HG03103 (cell line): ENCODE measurements around the gene AOPEP.
"Not testable (repeated sequence)": the region's sequence is repeated elsewhere in the genome, so short reads cannot be mapped to it uniquely, and the experiment has no call there.

ENCODE experiments used
- ATAC-seq: cut with Tn5 transposase; IDR thresholded peaks from one replicate; pipeline ENCODE4 v1.9.1; 2021; ENCODE audit warnings: low read depth; ENCODE audit not compliant: unreplicated experiment

The AOPEP gene

DNA sequence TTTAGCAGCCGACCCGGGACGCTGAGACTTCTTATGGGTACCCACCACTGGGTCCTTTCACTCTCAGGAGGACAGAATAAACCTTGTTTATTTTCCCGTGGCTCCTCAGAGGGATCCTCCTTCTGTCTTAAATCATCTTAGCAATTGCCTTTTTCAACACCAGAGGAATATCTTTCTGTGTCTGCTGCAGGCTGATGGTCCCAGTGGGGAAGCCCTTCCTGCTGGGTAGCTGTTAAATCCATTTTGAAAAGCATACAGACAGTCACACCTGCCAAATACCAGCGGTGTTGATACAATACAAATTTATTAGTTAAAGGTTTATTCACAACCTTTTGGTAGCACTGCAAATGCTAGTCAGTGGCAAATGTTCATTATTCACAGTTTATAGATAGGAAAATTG, 222.9 kb downstream of the AOPEP start:
- ATAC-seq: no peak

DNA sequence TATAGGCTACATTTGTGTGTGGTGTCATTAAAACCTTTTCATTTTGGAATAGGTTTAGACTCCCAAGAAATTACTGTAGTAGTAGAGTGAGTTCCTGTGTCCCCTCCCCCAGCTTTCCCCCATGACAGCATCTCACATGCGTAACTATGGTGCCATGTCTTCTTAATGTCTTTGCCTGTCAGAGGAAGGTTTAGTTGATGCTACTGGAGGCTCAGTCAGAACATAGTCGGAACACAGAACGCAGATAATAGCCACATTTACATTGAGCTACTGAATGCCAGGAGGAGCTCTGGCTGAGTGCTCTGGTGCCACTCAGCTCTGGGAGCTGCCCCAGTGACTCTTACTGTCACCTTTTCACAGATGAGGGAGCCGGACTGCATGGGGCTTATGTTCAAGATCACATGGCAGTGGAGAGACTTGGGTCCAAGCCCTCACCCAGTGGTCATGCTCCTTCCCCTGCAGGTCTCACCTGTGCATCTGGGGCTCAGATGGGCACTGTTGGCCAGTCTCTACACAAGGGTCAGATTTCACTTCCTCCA, 223.6 kb downstream of the AOPEP start:
- ATAC-seq: no peak

DNA sequence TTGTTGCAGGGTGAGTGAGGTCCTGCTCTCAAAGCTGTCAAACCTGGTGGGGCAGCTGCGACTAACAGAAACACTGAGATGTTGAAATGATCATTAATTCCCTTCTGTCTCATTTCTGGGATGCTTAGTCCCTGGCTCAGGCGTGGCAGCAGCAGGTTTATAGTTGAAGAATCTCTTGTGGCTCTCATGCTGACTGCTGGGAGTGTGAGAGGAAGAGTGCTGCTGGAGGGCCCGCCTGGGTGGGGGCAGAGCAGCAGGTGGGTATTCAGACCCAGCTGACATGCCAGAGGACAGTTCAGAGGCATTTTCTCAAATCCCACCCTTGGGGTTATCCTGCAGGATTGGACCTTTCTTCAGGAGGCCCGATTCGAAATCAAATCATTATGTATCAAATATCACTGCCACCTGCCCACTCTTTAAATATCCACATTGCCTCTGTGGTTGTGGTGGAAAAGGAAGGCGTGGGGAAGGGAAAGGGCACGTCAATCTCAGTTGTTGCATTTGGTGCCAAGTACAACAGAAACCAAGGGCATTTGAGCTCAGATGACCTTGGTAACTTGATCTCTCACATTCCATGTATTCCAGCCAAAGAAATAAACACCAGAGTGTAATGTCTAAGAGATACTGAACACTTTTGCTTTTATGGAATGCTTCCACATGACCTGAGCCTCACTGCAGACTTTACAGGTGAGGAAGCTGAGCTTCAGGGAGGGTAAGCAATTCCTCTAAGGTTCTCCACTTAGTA, 224.3 kb downstream of the AOPEP start:
- no peak for ATAC-seq

DNA sequence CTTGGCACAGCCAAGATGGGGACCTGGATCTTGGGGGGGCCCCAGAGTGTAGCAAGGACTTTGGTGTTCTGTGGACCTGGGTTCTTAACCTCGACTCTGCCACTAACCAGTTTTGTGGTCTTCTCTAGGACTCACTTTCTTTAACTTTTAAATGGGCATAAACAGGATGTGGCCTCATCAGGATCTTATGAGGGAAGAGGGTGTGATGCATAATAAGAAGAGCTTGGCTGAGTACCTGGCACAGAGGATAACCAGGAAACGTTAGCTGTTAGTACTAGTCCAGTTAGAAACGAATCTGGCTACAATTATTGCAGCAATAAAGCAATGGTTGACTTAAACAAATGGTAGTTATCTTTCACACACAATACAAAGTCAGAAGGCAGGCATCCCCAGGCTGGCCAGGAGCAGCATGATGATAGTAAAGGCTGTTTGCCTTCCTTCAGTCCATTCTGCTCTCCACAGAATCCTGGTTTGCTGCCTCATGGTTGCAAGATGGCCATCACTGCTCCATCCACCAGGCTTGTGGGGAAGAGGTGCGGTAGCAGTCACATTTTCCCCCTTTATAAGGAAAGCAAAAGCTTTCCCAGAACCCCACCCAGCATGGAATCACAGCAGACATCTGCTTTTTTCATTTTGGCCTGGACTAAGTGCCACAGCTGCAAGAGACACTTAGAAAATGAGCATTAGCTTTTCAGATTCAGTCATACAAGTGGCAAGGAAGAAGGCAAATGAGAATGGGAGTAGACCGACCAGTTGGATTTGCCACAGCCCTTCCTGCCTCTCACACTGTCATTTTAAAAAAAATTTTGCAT, 225.0 kb downstream of the AOPEP start:
- no peak for ATAC-seq

DNA sequence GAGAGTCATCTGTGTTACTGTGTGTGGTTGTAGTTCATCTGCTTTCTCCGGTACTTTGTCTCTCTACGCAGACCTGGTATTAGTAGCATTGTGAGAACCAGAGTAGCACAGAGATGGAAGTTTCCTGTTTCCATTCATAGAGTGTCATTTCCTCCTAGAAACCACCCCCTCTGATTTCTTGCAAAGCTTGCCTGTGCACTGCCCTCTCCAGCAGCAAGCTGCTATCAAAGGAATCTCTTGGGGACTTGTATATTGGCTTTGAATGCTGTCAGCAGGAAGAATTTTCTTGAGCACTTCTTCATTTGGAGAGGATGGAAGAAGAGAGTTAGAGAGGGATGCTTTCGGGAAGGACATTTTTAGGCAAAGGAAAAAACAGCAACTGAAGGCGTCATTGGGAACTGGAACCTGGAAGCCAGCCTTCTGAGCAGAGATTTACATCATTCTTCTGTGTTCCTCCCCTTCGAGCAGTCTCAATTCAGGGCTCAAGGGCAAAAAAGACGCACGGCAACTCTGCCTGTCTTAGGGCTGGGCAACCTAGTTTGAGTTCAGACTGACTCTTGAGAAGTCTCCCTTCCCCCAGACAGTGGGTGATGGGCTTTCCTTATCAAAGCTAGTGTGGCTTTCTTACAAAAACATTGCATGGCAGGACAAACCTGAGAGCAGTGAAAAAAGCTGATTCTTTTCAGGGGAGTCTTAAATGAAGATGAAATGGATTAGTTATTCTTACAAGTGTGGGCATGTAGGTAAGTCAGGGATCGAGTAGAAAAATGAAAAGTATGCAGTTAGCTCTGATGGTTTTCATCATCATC, 226.3 kb downstream of the AOPEP start:
- peak; percentile 90 for ATAC-seq

DNA sequence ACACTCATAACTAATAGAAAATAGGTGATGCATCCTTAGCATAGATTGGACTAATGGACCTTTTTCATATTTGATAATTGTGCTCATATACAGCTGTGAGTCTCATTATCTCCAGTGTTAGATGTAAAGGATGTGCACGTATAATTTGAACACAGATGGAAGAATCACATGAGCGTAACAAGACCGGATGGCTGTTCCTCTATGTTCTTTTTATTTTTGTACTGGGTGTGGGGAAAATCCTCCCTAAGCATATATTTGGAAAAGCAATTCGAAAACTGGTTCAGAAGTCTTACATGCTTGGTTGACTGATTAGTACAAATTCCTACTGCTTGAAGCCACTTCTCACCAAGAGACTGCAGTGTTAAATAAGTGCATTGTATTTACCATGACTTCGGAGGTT, 230.2 kb downstream of the AOPEP start:
- ATAC-seq: no peak

DNA sequence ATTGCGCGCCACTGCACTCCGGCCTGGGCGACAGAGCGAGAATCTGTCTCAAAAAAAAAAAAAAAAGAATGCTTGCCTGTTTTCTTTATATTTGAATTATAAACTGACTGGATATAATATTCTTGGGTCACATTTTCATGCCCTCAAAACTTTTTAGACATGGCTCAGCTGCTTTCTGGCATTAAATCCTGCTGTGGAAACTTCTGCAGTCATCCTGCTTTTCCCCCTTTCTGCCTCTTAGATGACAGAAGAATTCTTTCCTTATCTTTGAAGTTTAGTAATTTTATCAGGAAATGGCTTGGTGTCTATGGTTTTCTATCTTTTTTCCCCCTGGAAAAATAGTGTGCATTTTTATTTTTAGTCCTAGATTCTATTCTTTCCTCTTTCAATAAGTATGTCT, 234.5 kb downstream of the AOPEP start:
- ATAC-seq: no peak

DNA sequence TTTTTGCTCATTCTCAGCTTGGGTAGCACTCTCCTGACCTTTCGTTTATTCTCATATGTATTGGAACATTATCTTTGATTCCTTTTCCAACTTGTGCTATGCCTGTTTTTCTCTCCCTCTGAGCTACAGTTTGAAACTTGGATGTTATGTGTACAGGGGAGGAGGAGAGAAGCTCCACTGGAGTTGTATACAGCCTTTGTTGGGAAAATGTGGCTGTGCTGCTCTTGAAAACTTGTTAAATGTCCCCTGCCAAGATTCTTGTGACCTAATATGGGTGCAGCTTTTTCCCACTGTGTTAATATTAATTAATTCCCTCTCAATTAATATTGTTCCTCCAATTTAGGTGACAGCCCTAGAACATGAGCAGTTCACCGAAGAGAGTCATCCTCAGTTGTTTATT, 235.4 kb downstream of the AOPEP start:
- no peak for ATAC-seq

DNA sequence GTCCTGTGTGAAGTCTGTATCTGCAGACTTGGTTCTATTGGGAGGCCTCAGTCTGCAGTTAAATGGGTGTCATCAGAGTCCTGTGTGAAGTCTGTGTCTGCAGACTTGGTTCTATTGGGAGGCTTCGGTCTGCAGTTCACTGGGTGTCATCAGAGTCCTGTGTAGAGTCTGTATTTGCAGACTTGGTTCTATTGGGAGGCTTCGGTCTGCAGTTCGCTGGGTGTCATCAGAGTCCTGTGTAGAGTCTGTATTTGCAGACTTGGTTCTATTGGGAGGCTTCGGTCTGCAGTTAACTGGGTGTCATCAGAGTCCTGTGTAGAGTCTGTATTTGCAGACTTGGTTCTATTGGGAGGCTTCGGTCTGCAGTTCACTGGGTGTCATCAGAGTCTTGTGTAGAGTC, 239.1 kb downstream of the AOPEP start:
- not testable (repeated sequence) for ATAC-seq

DNA sequence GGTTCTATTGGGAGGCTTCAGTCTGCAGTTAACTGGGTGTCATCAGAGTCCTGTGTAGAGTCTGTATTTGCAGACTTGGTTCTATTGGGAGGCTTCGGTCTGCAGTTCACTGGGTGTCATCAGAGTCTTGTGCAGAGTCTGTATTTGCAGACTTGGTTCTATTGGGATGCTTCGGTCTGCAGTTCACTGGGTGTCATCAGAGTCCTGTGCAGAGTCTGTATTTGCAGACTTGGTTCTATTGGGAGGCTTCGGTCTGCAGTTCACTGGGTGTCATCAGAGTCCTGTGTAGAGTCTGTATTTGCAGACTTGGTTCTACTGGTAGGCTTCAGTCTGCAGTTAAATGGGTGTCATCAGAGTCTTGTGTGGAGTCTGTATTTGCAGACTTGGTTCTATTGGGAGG, 239.5 kb downstream of the AOPEP start:
- not testable (repeated sequence) for ATAC-seq

DNA sequence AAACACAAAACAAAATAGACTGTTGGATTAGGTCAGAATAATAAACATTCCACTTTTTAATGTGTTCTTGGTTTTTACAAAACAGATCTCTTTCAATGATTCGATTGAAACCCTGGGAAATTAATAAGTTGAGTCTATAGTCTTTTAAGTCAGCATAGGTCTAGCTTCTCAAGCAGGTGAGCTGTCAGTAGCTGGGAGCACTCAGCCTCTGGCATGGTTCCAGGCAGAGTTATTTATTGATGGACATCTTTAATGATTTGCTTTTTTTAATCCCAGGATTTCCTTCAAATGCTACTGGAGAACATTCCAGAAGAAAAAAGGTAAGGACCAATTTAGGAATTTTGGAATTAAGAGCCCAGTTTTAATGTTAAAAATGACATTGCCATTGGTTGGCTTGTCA, 241.0 kb downstream of the AOPEP start:
- ATAC-seq: no peak

DNA sequence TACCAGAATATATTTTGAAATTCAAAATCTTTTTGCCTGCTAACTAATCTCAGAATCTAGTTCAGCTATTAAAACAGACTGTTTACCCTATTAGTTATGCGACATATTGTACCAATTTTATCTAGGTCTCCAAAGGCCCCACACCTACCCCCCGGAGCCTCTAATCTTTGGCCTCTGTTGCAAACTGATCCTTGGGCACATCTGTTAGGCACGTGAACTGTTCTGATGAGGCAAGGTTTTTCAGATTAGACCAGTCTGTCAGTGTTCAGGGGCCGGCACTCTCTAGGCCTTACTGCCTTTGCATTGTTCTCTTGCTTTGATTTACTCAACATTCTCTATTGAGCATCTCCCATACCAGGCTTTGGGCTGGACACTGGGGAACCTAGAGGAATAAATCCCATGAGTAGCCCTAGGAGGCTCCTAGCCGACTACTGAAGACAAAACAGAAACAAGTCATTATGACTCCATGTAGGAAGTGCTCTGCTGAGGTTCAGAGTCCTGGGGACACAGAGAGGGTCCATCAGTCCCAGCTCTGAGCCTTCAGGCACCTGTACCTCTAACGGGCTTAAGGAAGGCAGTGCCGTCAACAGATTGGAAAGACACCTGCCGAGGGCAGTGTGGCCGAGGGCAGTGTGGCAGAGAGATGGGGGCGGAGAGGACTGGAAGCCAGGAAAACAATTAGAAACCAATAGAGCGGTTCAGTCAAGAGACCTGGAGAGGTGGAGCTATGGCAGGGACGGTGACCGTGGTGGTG, 245.1 kb downstream of the AOPEP start:
- ATAC-seq: no peak

DNA sequence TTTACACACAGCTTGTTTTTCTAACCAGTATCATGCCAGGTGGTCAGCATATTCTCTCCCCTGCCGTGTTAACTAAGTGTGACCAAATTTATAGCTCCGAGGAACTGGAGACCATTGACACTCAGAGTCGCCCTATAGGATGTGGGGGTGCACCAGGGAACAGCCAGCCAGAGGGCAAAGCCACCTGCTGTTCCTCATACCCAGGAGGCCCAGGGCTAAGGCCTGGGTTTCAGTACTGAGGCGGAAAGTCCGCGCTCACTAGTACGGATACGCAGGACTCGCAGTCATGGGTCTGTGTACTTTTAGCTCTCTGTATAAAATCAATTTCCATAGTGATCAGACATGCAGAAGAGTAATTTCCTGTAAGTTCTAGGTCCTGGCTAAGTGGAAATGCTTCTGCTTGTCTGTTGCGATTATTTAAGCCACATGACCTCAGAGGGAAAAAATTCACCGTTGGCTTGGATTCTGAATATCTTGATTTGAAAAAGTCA, 247.0 kb downstream of the AOPEP start:
- ATAC-seq: no peak

DNA sequence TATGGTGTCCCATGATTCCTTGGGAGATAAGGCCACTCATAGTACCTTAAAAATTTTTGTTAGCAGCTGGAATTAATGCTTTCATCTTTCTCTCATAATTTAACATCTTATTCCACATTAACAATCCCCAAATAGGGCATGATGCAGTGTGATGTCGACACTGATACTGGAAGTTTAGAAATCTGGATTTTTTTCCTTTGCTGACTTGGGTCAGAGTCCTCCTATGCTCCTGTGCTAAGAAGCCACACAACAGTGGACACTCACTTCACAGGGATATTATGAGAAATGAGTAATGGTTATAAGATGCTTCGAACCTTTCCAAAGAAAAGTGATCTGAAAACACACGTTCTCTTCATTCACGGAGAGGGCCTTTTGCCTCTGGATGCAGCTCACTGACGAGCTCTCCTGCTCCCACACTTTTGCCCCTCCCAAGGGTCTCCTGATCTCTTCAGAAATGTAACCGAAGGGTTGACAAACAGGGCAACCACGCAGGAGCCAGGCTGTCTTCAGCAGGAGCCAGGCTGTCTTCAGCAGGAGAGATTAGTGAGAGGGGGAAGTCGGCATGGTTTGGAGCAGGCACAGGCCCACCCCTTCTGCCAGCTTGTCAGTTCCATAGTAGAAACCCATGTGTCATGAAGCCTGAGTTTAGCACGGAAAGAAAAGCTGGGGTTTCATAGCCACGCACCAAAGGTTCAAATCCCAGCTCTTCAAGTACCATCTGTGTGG, 247.8 kb downstream of the AOPEP start:
- ATAC-seq: no peak

DNA sequence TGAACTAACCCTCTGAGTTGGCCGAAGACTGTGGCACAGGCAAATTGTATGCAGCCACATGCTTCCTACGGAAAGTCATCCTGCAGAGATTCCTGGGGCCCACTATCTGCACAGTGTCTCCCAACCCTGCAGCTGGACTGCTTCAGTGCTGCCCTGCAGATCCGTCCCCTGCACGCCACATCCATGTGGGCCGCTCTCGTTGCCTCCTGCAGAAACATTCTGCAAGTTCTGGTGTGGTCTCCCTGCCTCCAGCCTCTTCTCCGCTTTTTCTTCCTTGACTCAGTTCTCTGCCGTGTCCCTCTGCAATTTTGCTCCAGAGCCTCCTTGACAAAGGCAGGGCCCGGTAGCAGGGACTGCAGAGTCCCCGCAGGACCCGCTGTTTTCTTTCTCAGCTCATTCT, 249.0 kb downstream of the AOPEP start:
- ATAC-seq: no peak

DNA sequence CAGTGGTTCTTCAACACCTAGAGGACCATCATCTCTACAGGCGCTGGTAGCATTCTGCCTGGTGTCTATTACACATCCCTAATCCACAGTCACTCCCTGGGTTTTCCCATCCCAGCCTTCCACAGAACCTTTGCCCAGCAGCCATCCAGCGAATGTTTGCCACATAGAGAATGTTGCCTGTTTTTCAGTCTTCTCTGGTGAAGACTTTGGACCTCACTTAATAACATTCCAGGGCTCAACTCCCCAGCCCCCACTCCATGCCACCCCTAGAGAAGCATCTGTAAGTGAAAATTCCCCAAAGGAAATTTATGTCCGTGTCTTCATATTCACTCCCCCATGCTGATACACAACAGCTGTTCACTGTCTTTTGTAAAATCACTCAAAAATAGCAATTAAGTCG, 249.6 kb downstream of the AOPEP start:
- ATAC-seq: no peak

DNA sequence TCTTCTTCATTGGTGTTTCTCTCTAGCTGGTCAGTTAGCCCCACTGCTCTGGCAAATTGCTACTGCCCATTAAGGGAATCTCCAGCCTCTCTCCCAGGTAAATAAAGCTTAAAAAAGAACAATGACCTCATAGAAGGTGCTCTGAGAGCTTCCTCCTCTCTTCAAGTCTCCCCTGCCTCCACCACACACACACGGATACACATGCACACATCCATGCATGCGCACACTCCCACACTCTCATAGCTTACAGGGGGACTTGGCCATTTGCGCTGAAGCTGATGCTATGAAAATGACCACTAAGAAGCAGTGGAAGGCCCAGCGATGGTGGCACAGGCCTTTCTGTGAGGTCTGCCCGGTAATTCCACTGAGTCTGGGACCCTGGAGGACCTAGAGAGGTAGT, 250.9 kb downstream of the AOPEP start:
- ATAC-seq: no peak

DNA sequence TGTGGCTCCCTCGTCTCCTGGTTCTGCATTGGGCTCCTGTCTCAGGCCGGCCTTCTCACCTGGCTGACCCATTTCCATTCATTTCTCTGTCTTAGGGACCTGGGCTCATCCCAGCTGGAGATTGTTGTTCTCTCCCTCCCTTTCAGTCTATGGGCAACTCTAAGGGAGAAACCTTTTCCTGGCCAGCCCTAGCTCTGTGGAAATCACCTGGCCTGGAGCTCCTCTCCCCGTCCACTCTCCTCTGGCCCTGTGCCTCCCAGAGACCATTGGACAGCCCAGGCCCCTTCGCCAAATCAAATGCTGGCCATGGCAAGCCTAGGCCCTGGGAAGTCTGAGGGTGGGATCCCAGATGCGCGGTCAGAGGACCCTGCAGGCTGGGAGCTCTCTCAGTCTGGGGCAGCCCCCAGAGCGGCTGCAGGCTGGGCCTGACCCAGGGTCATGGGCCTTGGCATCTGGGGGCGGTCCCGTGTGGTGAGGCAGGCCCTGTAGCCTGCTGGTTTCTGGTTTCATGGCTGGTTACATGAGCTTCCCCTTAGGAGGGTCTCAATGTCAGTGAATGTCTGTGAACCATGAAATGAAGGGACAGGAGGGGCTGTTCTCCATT, 253.5 kb downstream of the AOPEP start:
- ATAC-seq: no peak
